AG10803 (cell line): ENCODE data around the gene FRMD4A.

Source experiments
- DNase-seq: peaks from one replicate; pipeline ENCODE4 v3.0.0; 2010; ENCODE audit warnings: low read depth
- H3K4me3 ChIP-seq: 2 replicates; pipeline ENCODE4 v1.5.1; 2011; ENCODE audit warnings: mild to moderate bottlenecking, low read length, control low read depth
- TF ChIP-seq, protein P1 (sequence below): conservative IDR thresholded peaks from 2 replicates; pipeline ENCODE4 v1.5.1; 2011; ENCODE audit warnings: mild to moderate bottlenecking, low read length, control low read depth, inconsistent platforms

FRMD4A gene

DNA sequence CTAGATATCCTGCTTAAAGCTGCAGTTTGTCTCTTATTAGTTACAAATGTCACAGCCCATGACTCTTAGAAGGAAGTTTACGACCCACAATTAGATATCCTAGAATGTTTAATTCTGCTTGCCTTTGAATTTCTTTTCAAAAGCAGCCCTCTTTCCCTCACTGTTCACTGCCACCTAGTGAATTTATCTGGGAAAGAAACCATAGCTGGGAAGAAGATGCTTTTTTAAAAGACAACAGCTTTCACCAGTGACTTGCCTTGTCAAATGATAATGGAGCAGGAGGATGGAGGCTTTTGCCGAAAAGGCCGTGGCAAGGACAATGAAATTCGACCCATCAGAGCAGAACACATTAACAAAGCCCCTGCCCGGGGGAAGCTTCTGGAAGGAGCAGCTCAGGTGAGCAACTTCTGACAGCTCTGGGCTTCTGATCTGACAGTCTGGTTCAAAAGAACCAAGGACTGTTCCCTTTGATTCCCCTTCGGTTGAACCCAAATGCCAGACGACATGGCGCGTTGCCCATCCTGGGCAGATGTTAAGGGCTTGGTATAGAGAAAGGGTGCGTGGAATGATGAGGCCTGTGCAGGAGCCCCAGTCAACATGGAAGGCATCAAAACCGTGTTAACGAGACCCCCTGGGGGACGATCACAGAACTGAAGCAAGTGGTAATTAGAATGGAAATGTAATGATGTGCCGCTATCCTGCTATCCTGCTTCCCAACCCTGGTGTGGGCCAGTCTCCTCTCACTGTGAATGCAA is 236.8 kb downstream of the FRMD4A start:
- TF ChIP-seq, protein P1, sequence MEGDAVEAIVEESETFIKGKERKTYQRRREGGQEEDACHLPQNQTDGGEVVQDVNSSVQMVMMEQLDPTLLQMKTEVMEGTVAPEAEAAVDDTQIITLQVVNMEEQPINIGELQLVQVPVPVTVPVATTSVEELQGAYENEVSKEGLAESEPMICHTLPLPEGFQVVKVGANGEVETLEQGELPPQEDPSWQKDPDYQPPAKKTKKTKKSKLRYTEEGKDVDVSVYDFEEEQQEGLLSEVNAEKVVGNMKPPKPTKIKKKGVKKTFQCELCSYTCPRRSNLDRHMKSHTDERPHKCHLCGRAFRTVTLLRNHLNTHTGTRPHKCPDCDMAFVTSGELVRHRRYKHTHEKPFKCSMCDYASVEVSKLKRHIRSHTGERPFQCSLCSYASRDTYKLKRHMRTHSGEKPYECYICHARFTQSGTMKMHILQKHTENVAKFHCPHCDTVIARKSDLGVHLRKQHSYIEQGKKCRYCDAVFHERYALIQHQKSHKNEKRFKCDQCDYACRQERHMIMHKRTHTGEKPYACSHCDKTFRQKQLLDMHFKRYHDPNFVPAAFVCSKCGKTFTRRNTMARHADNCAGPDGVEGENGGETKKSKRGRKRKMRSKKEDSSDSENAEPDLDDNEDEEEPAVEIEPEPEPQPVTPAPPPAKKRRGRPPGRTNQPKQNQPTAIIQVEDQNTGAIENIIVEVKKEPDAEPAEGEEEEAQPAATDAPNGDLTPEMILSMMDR = peak; percentile 80
- H3K4me3 ChIP-seq = no peak overlapping the region
- DNase-seq = peak; percentile 62

DNA sequence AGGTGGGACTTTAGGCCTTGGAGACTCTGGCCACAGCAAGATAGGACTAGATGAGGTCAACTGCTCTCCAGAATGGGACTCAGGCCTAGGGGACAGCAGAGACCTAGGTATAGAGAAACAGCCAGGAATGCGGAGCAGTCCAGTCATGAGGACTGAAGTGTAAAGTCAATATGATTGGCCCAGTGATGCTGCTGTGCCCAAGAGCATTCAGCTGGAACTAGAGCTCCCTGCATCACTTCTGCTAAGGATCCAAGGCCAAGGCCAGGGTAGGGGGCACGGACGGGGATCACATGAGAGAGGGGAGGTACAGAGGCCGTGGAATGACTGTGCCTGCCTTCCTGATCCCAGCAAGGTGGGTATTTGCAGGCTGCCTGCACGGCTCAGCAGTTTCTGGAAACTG is 237.9 kb downstream of the FRMD4A start:
- DNase-seq = no peak
- no peak overlapping the region for H3K4me3 ChIP-seq
- TF ChIP-seq, protein P1 = no peak

DNA sequence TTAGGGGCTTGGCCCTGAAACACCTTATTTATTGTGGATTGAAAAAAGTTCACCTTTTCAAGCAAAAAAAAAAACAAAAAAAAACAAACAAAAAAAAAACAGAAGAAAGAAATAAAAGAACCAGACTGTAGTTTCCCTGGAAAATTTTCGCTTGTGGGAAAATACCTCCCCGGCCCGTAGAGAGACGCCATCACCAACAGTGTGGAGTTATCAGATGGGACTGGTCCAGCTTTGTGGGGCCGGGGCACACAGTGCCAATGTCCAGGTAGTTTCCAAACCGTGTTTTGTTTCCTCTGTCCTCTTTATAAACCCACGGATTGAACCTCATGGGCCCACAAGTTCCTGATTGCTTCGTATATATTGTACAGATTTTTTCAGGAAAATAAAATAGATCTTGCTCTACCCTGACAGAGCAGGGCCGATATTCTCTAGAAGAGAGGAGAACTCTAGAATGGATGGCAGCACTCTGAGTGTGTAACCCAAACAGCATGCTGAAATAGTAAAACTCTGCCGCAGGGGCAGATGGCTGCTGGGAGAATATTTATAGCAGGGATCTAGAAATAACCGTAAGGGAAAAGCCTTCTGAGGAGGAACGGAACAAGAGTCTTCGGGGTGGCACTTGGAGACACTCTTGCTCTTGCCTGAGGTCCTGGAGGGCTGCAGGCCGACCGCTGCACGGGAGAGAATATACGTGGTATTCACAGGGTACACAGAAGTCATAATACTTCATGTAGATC is 241.0 kb downstream of the FRMD4A start:
- H3K4me3 ChIP-seq = no peak overlapping the region
- TF ChIP-seq, protein P1 = no peak
- DNase-seq = no peak

DNA sequence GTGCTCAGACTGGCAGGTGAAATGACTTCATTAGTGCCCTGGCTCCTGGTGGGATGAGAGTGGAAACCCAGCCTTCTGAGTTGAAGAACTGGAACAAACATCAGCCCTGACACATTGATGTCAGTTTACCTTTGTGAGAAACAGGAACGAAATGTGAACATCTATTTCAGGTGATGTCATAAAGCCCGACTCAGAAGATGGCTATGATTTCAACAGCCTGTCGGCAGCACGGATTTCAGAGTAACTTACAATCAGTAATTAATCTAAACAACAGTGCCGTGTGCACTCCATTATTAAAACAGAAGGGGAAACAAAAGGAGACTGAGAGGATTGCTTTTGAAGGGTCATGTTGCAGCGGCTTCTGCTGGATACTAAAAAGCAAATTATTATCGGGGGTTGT is 243.2 kb downstream of the FRMD4A start:
- TF ChIP-seq, protein P1 = no peak
- DNase-seq = no peak
- H3K4me3 ChIP-seq = no peak overlapping the region

DNA sequence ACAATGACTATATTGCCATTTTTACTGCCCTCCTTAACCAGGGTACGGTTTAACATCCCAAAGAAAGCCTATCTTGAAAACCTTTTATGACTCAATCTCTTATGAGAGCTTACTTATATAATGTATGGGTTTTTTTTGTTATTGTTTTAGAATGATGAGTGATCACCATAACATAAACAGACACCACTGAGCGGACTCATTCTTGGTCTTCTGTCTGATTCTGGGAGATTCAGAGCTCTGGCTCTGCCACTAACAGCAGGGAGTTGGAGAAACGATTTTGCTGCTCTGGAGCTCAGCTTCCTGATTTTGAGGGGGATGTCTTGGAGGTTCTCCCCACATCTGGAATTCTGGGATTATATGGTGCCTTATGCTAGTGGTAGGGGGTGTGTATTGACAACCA is 244.1 kb downstream of the FRMD4A start:
- TF ChIP-seq, protein P1 = no peak
- no peak overlapping the region for H3K4me3 ChIP-seq
- no peak for DNase-seq

DNA sequence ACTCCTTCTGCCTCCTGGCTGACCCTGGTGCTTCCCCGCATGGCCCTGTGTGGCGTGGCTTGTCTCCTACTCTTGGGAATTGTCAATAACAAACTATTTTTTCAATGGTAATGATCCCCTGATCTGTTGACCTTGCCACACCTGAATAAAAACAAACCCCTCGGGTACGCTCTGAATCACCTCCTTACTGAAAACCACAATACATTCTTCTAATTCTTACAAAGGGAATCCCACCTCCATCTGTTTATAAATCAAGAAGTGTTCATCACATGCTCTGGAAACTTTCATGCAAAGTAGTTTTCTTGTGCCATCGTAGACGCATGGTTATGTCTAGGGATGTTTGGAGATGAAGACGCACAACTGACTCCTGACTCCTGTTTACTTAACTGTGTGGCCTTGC is 245.8 kb downstream of the FRMD4A start:
- H3K4me3 ChIP-seq = no peak overlapping the region
- no peak for DNase-seq
- TF ChIP-seq, protein P1 = no peak

DNA sequence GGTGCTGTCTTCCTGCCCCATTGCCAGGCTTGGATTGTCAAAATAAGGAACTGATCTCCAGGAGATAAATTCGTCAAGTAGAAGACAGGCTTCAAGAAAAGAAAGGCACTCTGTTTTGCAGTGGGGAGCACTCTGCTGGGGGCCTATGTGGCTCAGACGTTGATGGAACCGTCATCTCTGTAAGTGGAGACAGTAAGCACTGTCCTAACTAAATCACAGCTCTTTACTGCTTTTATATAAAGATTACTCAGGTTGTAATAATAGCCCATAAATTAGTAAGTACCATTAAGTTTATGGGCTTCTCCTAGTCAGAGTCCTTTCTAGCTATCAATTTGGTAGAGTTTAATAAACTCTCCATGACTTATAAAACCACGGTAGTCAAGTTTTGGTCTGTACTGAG is 249.9 kb downstream of the FRMD4A start:
- TF ChIP-seq, protein P1 = no peak
- DNase-seq = no peak
- H3K4me3 ChIP-seq = no peak overlapping the region
